T-helper 2 cell (primary cell): ENCODE results near the gene SFI1.
"Not testable (repeated sequence)": the region's sequence is repeated elsewhere in the genome, so short reads cannot be mapped to it uniquely, and the experiment has no call there.

Experiments used
- DNase-seq, 5 experiments: peaks; one replicate each; pipeline versions ENCODE4 v3.0.0 to v3.0.0-alpha.2; 2012 to 2022
- total RNA-seq, 2 donors: gene quantifications; one replicate each; lab custom pipeline; 2026; lab: John Stamatoyannopoulos, UW

SFI1 gene
- total RNA-seq, result 203 to 230 reads per million in 2 donors

- DNase-seq, result peak; percentile 90 to 97 (median 93)
These were observed at the start of gene SFI1 for GRCh38 chr22:31496007-31496734. Gene SFI1, plus strand, starts transcription at chr22:31496536. Its CDS starts 11,749 bp downstream, at chr22:31508285.

GRCh38 chr22:31446767-31447166, 49.6 kb upstream of the SFI1 start:
- DNase-seq, result no peak

- DNase-seq, result no peak
These were observed 49.0 kb upstream of the SFI1 start for GRCh38 chr22:31447337-31447736.

- no peak for DNase-seq
These were observed 48.0 kb upstream of the SFI1 start for GRCh38 chr22:31448382-31448781.

- no peak for DNase-seq
These were observed 46.8 kb upstream of the SFI1 start for GRCh38 chr22:31449506-31449905.

GRCh38 chr22:31451709-31452571, 44.4 kb upstream of the SFI1 start:
- DNase-seq, result peak in 1 of 5 experiments; percentile 52

GRCh38 chr22:31461699-31462098, 34.6 kb upstream of the SFI1 start:
- no peak for DNase-seq

GRCh38 chr22:31465307-31465706, 31.0 kb upstream of the SFI1 start:
- DNase-seq, result no peak

GRCh38 chr22:31474743-31475142, 21.6 kb upstream of the SFI1 start:
- no peak for DNase-seq

GRCh38 chr22:31475800-31476199, 20.5 kb upstream of the SFI1 start:
- DNase-seq, result no peak

- DNase-seq, result no peak
These were observed 19.0 kb upstream of the SFI1 start for GRCh38 chr22:31477329-31477728.

- no peak for DNase-seq
These were observed 15.2 kb upstream of the SFI1 start for GRCh38 chr22:31481129-31481528.

GRCh38 chr22:31482470-31482869, 13.9 kb upstream of the SFI1 start:
- DNase-seq, result not testable (repeated sequence)

- DNase-seq, result not testable (repeated sequence)
These were observed 10.0 kb upstream of the SFI1 start for GRCh38 chr22:31486369-31486768.

- no peak for DNase-seq
These were observed 9.4 kb upstream of the SFI1 start for GRCh38 chr22:31486951-31487350.

- DNase-seq, result no peak
These were observed 7.9 kb upstream of the SFI1 start for GRCh38 chr22:31488346-31488883.

- peak in 4 of 5 experiments; percentile 6 to 41 (median 11) for DNase-seq
These were observed 7.2 kb upstream of the SFI1 start for GRCh38 chr22:31488988-31489617.

- DNase-seq, result peak; percentile 73 to 94 (median 79)
These were observed 6.5 kb upstream of the SFI1 start, which contains the start of gene EIF4ENIF1 for GRCh38 chr22:31489632-31490495. Gene EIF4ENIF1, minus strand, starts transcription at chr22:31489842. Its CDS starts 1,124 bp downstream, at chr22:31488718.

- peak in 4 of 5 experiments; percentile 36 to 82 (median 54) for DNase-seq
These were observed 5.8 kb upstream of the SFI1 start for GRCh38 chr22:31490496-31490925.

GRCh38 chr22:31491218-31491962, 4.9 kb upstream of the SFI1 start:
- DNase-seq, result no peak

- no peak for DNase-seq
These were observed 4.2 kb upstream of the SFI1 start for GRCh38 chr22:31492151-31492550.
